CD4-positive, alpha-beta T cell treated with Interleukin-15 for 1 hour (primary cell): Measurements from ENCODE around the gene FHL1.
"Not testable (repeated sequence)": the region's sequence is repeated elsewhere in the genome, so short reads cannot be mapped to it uniquely, and the experiment has no call there.

Experiments
- DNase-seq: peaks from one replicate; pipeline ENCODE4 v3.0.0-alpha.2; 2020

FHL1 gene

GRCh38 chrX:136210806-136211205, 63.5 kb downstream of the FHL1 start:
- no peak for DNase-seq

GRCh38 chrX:136211766-136212556, 64.6 kb downstream of the FHL1 start:
- no peak for DNase-seq

DNA sequence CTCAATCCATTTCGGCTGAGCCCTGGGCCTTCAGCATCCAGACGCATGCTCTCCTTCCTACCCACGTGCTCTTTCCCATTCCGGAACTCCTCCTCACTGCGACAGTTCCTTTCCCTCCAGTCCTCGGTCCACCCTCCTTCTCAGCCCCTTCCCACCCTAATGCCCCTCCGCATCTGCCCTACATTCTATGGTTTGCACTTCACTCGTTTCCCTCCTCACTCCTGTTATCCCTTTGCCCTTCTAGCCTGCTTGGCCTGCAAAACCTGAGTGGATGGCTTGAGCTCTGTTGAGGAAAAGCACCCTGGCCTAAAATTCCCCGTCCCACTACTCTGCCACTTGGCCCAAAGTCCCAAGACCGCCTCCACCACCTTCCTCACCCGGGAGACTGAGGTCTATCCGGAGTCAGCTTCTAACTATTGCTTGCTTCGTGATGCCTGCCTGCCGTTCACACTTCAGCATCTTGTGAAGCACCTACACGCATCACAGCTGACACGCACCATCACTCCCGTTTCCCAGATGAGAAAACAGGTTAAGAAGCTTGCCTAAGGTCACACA, 65.3 kb downstream of the FHL1 start:
- no peak for DNase-seq

DNA sequence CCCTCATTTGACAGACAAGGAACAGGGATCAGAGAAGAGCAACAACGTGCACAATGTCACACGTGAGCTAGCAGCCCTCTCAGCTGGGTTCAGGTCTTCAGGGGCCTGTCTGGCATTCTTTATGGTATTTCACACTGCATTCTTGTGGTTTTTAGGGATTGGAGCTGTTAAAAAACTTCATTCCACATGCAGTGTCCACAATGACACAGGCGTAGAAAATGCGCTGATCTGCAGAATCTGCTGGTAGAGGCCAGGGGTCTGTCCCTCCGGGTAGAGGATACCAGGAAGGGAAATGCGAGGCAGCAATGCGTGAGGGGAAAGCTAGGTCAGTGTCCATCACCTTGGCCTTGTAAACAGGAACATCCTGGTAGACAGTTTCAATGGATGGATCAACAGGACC, 67.2 kb downstream of the FHL1 start:
- no peak for DNase-seq

DNA sequence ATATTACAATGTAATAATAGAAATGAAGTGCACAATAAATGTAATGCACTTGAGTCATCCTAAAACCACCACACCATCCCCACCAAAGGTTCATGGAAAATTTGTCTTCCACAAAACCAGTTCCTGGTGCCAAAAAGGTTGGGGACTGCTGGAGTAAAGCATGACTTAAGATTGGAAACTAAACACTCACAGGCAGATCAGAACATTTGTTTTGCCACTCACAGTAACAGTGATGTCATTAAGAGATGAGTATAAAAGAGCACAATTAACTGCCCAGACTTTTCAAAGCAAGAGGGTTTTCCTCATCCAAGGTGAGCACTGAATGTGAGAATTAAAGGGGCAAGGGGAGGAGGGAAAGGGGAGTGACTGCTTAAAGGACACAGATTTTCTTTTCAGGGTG, 68.2 kb downstream of the FHL1 start:
- DNase-seq: no peak

GRCh38 chrX:136219893-136220292, 72.6 kb downstream of the FHL1 start:
- DNase-seq: no peak

GRCh38 chrX:136220540-136220939, 73.2 kb downstream of the FHL1 start:
- no peak for DNase-seq

DNA sequence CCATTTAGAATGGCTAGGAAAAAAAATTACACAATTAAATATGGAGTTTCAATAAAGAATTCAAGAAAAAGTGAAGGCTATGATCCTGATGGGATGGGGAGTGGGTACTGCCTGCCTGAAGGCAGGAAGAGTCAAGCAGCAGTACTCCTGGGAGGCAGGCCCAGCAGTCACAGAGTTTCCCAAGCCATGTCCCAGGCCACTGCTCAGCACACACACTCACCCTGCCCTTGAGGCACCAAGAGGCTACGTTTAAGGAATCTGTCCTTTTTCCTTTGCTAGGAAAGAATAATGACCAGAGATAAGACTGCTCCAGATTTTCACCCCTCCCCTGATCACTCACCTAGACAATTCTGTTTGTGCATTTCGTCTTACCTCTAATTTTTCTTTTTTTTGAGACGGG, 73.6 kb downstream of the FHL1 start:
- DNase-seq: no peak

DNA sequence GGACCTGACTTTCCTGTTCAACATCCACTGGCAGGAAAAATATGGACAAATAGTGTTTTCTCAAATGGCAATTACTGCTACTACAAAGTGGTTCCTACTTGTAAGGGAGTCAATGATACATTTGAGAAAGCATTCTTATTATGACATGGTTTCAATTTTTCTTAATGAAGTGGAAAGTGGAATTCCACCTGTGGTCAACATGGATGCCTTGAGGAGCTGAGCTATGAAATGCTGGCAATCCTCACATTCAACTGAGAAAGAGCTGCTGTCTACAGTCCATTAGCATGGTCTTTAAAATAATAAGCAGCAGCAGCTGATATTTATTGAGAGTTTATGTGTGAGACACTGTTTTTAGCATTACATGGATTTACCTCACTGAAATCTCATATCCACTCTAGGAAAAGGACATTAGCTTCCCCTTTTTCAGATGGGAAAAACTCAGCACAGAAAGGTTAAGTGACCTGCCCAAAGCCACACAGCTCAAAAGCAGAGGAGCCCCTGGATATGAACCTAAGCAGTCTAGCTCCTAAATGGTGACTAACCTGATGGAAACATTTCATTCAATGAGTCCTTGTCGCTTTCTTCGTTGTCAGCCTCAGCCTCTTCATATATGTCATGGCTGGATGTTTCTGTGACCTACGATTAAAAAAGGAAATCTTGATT, 74.6 kb downstream of the FHL1 start:
- DNase-seq: no peak

GRCh38 chrX:136227074-136227473, 79.7 kb downstream of the FHL1 start:
- DNase-seq: no peak

GRCh38 chrX:136227948-136228838, 80.9 kb downstream of the FHL1 start:
- DNase-seq: no peak

- DNase-seq: no peak
Measured at GRCh38 chrX:136228839-136229207, 81.5 kb downstream of the FHL1 start.

DNA sequence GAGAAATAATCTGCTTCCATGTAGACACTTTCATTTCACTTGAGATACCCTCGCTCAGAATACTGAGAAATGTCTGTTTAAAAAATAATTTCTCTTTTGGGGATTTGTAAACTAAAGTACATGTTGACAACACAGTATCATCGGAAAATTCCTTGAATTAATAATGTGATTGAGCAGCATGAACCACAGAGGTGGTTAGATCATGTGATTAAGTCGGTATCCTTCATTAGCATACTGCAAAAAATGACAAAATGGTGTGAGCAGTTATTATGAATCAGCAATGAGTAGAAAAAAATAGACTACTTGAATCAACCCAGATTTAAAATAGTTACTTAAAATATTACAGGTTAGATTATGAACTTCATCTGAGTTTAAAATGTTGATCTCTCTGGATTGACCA, 89.7 kb downstream of the FHL1 start:
- DNase-seq: no peak

GRCh38 chrX:136237849-136238248, 90.5 kb downstream of the FHL1 start:
- not testable (repeated sequence) for DNase-seq

- DNase-seq: no peak
Measured at GRCh38 chrX:136246201-136246600, 98.9 kb downstream of the FHL1 start.

GRCh38 chrX:136250191-136251040, 103.1 kb downstream of the FHL1 start:
- no peak for DNase-seq

DNA sequence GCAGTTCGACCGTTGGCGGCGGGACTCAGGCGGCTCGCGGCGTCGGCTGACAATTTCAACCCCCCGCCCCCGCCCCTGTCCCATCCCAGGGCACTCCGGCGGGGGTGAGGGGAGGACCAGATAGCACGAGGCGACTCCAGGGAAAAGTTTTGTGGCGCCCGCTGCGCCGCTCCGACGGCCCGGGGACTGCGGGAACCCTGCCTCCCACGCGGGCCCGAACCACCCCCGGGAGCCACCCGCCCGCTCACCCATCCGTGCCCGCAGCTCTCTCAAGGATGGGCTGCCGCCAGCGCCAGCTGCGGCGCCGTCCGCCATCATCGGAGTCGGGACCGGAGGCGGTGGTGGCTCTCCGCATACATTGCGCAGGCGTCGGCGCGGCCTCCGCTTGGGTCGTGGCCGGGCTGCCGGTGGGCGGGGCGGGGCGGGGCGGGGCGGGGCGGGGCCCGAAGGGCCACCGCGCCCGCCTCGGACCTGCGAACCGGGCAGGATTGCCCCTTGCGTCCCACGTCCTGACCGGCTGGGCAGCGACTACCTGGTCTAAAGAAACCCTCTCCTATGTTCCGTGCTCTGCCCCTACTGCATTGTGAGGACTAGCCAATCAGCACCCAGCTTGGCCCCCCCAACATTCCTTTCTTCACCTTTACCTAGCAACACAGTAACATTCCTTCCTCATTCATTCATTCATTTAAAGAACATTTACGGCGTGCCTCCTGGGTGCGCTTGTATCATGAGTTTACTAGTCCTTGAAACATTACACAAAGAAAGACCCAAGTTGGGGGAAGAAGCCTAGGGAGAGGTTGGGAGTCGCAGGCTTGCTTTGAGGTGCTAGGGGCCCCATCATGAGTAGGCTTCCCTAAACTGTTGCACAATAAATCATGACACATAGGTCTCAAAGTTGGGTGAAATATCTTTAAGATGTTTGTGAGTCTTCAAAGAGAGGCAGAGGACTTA, 104.0 kb downstream of the FHL1 start, which contains the start of gene MAP7D3:
TSS of gene MAP7D3 (minus strand) at position 360 of the 951 bp plus-strand sequence. CDS start at position 318, 42 bp downstream.
- peak; percentile 77 for DNase-seq

GRCh38 chrX:136255541-136255940, 108.2 kb downstream of the FHL1 start:
- DNase-seq: no peak

GRCh38 chrX:136256026-136256425, 108.7 kb downstream of the FHL1 start:
- no peak for DNase-seq

DNA sequence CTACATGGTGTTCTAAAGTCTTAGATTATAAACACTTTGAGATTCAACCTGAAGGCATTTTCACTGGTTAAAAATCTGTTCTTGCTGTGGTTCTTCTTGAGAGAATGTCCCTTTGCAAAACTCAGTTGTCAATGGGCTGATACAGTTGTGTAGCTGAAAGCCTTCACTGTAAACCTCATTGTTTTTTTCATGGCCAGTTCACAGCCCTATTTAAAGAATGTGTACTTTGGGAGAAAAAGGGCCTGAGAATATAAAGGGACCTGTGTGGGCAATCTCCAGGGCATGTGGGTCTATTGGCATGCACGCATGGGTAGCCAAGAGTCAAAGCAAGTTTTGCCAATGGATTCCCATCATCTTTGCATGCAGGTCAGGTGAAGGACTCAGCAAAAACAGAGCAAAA, 111.6 kb downstream of the FHL1 start:
- no peak for DNase-seq

DNA sequence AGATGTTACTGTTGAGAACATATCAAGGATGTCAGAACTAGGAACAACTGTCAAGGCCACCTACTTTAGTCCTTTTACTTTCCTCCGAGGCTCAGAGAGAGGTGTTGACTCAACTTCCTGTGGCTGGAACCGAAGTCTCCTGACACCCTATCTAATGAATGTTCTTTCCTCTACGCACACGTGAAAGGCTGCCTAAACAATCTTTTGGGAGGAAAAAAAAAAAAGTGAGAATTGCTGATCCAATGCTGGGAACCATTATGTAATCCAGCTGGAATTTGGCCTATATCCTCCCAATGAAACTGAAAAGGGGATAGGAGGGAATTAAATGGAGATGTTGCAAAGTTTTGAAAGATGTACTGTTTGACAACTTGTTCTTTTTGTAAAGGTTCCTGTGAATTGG, 112.2 kb downstream of the FHL1 start:
- no peak for DNase-seq
